GM13976 (cell line): ENCODE measurements around the gene SLC51A.
A peak's percentile ranks its signal among the peaks of the same experiment; 100 is the strongest.
"Not testable (repeated sequence)": the region's sequence is repeated elsewhere in the genome, so short reads cannot be mapped to it uniquely, and the experiment has no call there.

Experiments used
- DNase-seq: peaks from one replicate; pipeline ENCODE4 v3.0.0; 2012; ENCODE audit warnings: low spot score
- CTCF ChIP-seq: IDR thresholded peaks from 2 replicates; pipeline ENCODE4 v1.5.1; 2012; ENCODE audit warnings: borderline replicate concordance, mild to moderate bottlenecking; ENCODE audit not compliant: insufficient read depth; ENCODE audit errors: extremely low read depth, missing control alignments, control extremely low read depth
- in situ Hi-C: fragments of 300-500 bp; cut with MboI; formaldehyde crosslinking; loops from one replicate; pipeline ENCODE4 v1.12.0; 2022; ENCODE audit warnings: low sequenced_read_pairs, mixed read lengths, inconsistent platforms; ENCODE audit not compliant: unreplicated experiment

Gene SLC51A

DNA sequence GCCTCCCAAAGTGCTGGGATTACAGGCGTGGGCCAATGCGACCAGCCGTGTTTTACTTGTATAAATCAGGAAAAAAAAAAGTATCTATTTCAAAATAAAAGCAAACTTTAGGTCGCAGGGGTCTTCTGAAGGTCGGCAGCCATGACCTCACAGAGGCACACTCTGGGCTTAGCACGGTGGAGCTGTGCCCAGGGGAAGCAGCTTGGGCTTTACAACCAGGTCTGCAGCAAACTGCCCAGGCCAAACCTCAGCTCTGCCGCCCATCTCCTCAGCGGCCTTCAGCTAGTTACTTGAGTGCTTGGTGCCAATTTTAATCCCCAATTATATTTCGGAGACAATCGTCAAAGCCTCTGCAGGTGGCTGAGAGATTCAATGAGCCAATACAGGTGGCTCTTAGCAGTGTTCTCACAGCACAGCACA lies 35.2 kb upstream of the SLC51A start:
- in situ Hi-C loops, result no loop called here
- no peak for TF ChIP-seq CTCF
- DNase-seq, result no peak

- DNase-seq, in situ Hi-C loops: not testable (repeated sequence)
These were observed 32.2 kb upstream of the SLC51A start for GRCh38 chr3:196184169-196184432.

- in situ Hi-C loops, result loop anchor here (5.0 kb wide), 1 partner anchor 108 kb away; no protein-coding TSS in a partner anchor
These were observed 31.5 kb upstream of the SLC51A start for GRCh38 chr3:196184881-196185280.

GRCh38 chr3:196186651-196187573 lies 29.4 kb upstream of the SLC51A start:
- in situ Hi-C loops, result loop anchor here (5.0 kb wide), 1 partner anchor 110 kb away; no protein-coding TSS in a partner anchor
- peak; percentile 74 for DNase-seq
- no peak for TF ChIP-seq CTCF

More at GRCh38 chr3:196184881-196185280, 31.5 kb upstream of the SLC51A start:
- no peak for TF ChIP-seq CTCF
- DNase-seq, result no peak

- in situ Hi-C loops, result loop anchor here (5.0 kb wide), 1 partner anchor 112 kb away; no protein-coding TSS in a partner anchor
- TF ChIP-seq CTCF, result no peak
These were observed 26.6 kb upstream of the SLC51A start for GRCh38 chr3:196189566-196190347.

DNA sequence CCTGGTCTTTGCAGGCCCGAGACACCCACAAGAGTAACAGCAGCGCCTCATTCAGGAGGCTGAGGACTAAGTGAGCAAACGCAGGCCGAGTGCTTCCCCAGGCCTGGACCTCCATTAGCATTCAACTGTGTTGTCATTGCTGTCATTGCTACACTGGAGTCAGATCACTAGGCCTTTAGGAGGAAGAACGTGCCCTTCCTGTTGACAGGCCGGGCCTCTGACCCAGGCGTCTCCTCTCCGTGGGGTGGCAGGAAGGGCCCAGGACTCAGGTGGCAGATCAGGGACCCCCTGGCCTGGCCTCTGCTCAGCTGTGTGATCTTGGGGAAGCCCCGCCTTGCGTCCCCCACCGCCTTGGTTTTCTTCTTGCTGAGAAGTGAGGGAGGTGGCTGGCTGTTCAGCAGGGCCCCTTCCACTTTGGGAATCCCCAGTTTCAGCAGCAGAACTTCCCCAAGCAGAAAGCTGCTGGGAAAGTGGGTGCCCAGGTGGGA lies 24.3 kb upstream of the SLC51A start:
- DNase-seq, result peak; percentile 72
- in situ Hi-C loops, result no loop called here

More at GRCh38 chr3:196189566-196190347, 26.6 kb upstream of the SLC51A start:
- no peak for DNase-seq

More for the DNA sequence above, 24.3 kb upstream of the SLC51A start:
- peak; percentile 16 for TF ChIP-seq CTCF
